ELF-1 (cell line): ENCODE results near the gene CASK.

Experiments used
- DNase-seq: peaks from one replicate; pipeline ENCODE4 v3.0.0-alpha.2; 2016; ENCODE audit warnings: low read depth, low spot score

CASK gene

GRCh38 chrX:41474726-41475100 is 448.6 kb downstream of the CASK start:
- peak; percentile 78 for DNase-seq

- DNase-seq: no peak
Measured at GRCh38 chrX:41473936-41474725, 449.2 kb downstream of the CASK start.

GRCh38 chrX:41472231-41472815 is 451.0 kb downstream of the CASK start:
- DNase-seq: peak; percentile 88

- no peak for DNase-seq
Measured at GRCh38 chrX:41471786-41472185, 451.6 kb downstream of the CASK start.

GRCh38 chrX:41470706-41471105 is 452.6 kb downstream of the CASK start:
- no peak for DNase-seq

GRCh38 chrX:41468647-41469323 is 454.6 kb downstream of the CASK start:
- no peak for DNase-seq
